ENCODE data around the gene APOB. TPM values are rescaled to one million over a fixed set of nuclear protein-coding genes. Genes with fewer than 3 reads are reported as not detected.

APOB gene
- total RNA-seq, 4 donors from 2014 or later = 0.95 to 17.4 (median 10.6) TPM

- DNase-seq (ENCODE audit: low spot score) = no peak
- ATAC-seq (ENCODE audit: low FRiP score) = no peak
- TF ChIP-seq, protein P1, sequence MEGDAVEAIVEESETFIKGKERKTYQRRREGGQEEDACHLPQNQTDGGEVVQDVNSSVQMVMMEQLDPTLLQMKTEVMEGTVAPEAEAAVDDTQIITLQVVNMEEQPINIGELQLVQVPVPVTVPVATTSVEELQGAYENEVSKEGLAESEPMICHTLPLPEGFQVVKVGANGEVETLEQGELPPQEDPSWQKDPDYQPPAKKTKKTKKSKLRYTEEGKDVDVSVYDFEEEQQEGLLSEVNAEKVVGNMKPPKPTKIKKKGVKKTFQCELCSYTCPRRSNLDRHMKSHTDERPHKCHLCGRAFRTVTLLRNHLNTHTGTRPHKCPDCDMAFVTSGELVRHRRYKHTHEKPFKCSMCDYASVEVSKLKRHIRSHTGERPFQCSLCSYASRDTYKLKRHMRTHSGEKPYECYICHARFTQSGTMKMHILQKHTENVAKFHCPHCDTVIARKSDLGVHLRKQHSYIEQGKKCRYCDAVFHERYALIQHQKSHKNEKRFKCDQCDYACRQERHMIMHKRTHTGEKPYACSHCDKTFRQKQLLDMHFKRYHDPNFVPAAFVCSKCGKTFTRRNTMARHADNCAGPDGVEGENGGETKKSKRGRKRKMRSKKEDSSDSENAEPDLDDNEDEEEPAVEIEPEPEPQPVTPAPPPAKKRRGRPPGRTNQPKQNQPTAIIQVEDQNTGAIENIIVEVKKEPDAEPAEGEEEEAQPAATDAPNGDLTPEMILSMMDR (IDR thresholded peaks at IDR 0.05) = no peak
These were observed 90.6 kb downstream of the APOB start for GRCh38 chr2:20953146-20953824.

Other genes with a start within 250 kb of the APOB start
- 10 to 100 TPM in 2 of 4 donors, 1 to 10 TPM in 2; 8.2 to 14.1 (median 10.9) TPM for gene LDAH, start 221.0 kb downstream of the APOB start, total RNA-seq
- gene TDRD15, start 79.9 kb upstream of the APOB start, total RNA-seq = under 1 TPM in 1 of 4 donors, not detected in 3; 0.84 TPM

Data from omental fat pad (tissue), 4 donors.